Measurements from ENCODE around the gene ITLN1.
A peak's percentile ranks its signal among the peaks of the same experiment; 100 is the strongest.

The ITLN1 gene

GRCh38 chr1:160830321-160831153, 54.4 kb downstream of the ITLN1 start:
- Histone ChIP-seq H3K27me3 (replicated peaks in 2 of 5; ENCODE audit: control insufficient read depth in 4 of 5, insufficient read depth in 5 of 5, low read length in 4 of 5) (no peaks in the 10 kb centered on the region), H3K36me3 (ENCODE audit: control insufficient read depth in 4 of 4, insufficient read depth in 4 of 4, low read length in 3 of 4) (peaks cover 16 to 70% (median 39%) of the 10 kb centered on the region in 4 experiments), H3K4me3 (ENCODE audit: control insufficient read depth in 1 of 7, extremely low read depth in 1 of 7, insufficient read depth in 4 of 7, low read depth in 2 of 7, low read length in 6 of 7) (no peak overlapping the region), H3K4me1 (ENCODE audit: control extremely low read depth in 1 of 4, control insufficient read depth in 4 of 4, insufficient read depth in 4 of 4, low read length in 3 of 4) (peaks cover 0 to 6% (median 2%) of the 10 kb centered on the region in 4 experiments), H3K9me3 (ENCODE audit: control extremely low read depth in 1 of 5, control insufficient read depth in 4 of 5, insufficient read depth in 2 of 5, low read depth in 1 of 5, low read length in 4 of 5) (no peaks in the 10 kb centered on the region), H3K27ac (ENCODE audit: insufficient read depth in 1 of 2, low read depth in 1 of 2, low read length in 2 of 2, poor library complexity in 1 of 2, severe bottlenecking in 2 of 2) (no peak overlapping the region)
- WGBS (ENCODE audit: insufficient coverage), result 85% methylated on average over 5 of the region's 8 CpGs
- CTCF ChIA-PET, result interaction anchor here (0.7 to 5.5 kb wide), 23 partner anchors 9 to 151 kb away, joined by 3 to 44 read pairs (median 4); partner anchors contain the start of gene ITLN2
- POLR2A ChIA-PET, result interaction anchor here (1.1 kb wide), 1 partner anchor 104 kb away, joined by 3 read pairs; no protein-coding TSS in a partner anchor
- peak; percentile 57 to 74 (median 74) for DNase-seq

GRCh38 chr1:160829766-160830165, 55.2 kb downstream of the ITLN1 start:
- Histone ChIP-seq H3K36me3 (ENCODE audit: control insufficient read depth in 4 of 4, insufficient read depth in 4 of 4, low read length in 3 of 4) (peaks cover 15 to 64% (median 38%) of the 10 kb centered on the region in 4 experiments), H3K9me3 (ENCODE audit: control extremely low read depth in 1 of 5, control insufficient read depth in 4 of 5, insufficient read depth in 2 of 5, low read depth in 1 of 5, low read length in 4 of 5) (no peaks in the 10 kb centered on the region), H3K4me1 (ENCODE audit: control extremely low read depth in 1 of 4, control insufficient read depth in 4 of 4, insufficient read depth in 4 of 4, low read length in 3 of 4) (no peaks in the 10 kb centered on the region), H3K27me3 (replicated peaks in 2 of 5; ENCODE audit: control insufficient read depth in 4 of 5, insufficient read depth in 5 of 5, low read length in 4 of 5) (no peaks in the 10 kb centered on the region), H3K4me3 (ENCODE audit: control insufficient read depth in 1 of 7, extremely low read depth in 1 of 7, insufficient read depth in 4 of 7, low read depth in 2 of 7, low read length in 6 of 7) (no peak overlapping the region), H3K27ac (ENCODE audit: insufficient read depth in 1 of 2, low read depth in 1 of 2, low read length in 2 of 2, poor library complexity in 1 of 2, severe bottlenecking in 2 of 2) (no peak overlapping the region)
- no peak for DNase-seq
- CTCF ChIA-PET, result interaction anchor here (0.7 to 5.5 kb wide), 14 partner anchors 13 to 150 kb away, joined by 3 to 44 read pairs (median 4); partner anchors contain the start of gene ITLN2
- POLR2A ChIA-PET, result no interaction called here
- 100% methylated on average over 1 of the region's 1 CpG for WGBS (ENCODE audit: insufficient coverage)

GRCh38 chr1:160827418-160827817, 57.6 kb downstream of the ITLN1 start:
- H3K27ac ChIP-seq (ENCODE audit: insufficient read depth in 1 of 2, low read depth in 1 of 2, low read length in 2 of 2, poor library complexity in 1 of 2, severe bottlenecking in 2 of 2), result no peak overlapping the region
- peaks cover 9 to 42% (median 24%) of the 10 kb centered on the region in 4 experiments for H3K36me3 ChIP-seq (ENCODE audit: control insufficient read depth in 4 of 4, insufficient read depth in 4 of 4, low read length in 3 of 4)
- ChIA-PET POLR2A (no interaction called here), CTCF (interaction anchor here (1.7 to 5.5 kb wide), 2 partner anchors 124 to 148 kb away, joined by 6 to 44 read pairs; no protein-coding TSS in a partner anchor)
- no peak for DNase-seq
- H3K27me3 ChIP-seq (replicated peaks in 2 of 5; ENCODE audit: control insufficient read depth in 4 of 5, insufficient read depth in 5 of 5, low read length in 4 of 5), result no peaks in the 10 kb centered on the region
- 100% methylated on average over 1 of the region's 2 CpGs for WGBS (ENCODE audit: insufficient coverage)
- H3K4me3 ChIP-seq (ENCODE audit: control insufficient read depth in 1 of 7, extremely low read depth in 1 of 7, insufficient read depth in 4 of 7, low read depth in 2 of 7, low read length in 6 of 7), result no peak overlapping the region
- H3K9me3 ChIP-seq (ENCODE audit: control extremely low read depth in 1 of 5, control insufficient read depth in 4 of 5, insufficient read depth in 2 of 5, low read depth in 1 of 5, low read length in 4 of 5), result no peaks in the 10 kb centered on the region
- H3K4me1 ChIP-seq (ENCODE audit: control extremely low read depth in 1 of 4, control insufficient read depth in 4 of 4, insufficient read depth in 4 of 4, low read length in 3 of 4), result no peaks in the 10 kb centered on the region

- WGBS (ENCODE audit: insufficient coverage), result 100% methylated on average over 1 of the region's 1 CpG
These were observed 58.4 kb downstream of the ITLN1 start for GRCh38 chr1:160826546-160826945.

More at GRCh38 chr1:160826546-160826945, 58.4 kb downstream of the ITLN1 start:
- Histone ChIP-seq H3K27ac (ENCODE audit: insufficient read depth in 1 of 2, low read depth in 1 of 2, low read length in 2 of 2, poor library complexity in 1 of 2, severe bottlenecking in 2 of 2) (no peak overlapping the region), H3K27me3 (replicated peaks in 2 of 5; ENCODE audit: control insufficient read depth in 4 of 5, insufficient read depth in 5 of 5, low read length in 4 of 5) (no peaks in the 10 kb centered on the region), H3K4me3 (ENCODE audit: control insufficient read depth in 1 of 7, extremely low read depth in 1 of 7, insufficient read depth in 4 of 7, low read depth in 2 of 7, low read length in 6 of 7) (no peak overlapping the region), H3K36me3 (ENCODE audit: control insufficient read depth in 4 of 4, insufficient read depth in 4 of 4, low read length in 3 of 4) (peaks cover 5 to 33% (median 19%) of the 10 kb centered on the region in 4 experiments), H3K9me3 (ENCODE audit: control extremely low read depth in 1 of 5, control insufficient read depth in 4 of 5, insufficient read depth in 2 of 5, low read depth in 1 of 5, low read length in 4 of 5) (no peaks in the 10 kb centered on the region), H3K4me1 (ENCODE audit: control extremely low read depth in 1 of 4, control insufficient read depth in 4 of 4, insufficient read depth in 4 of 4, low read length in 3 of 4) (no peaks in the 10 kb centered on the region)
- no peak for DNase-seq
- ChIA-PET POLR2A (no interaction called here), CTCF (interaction anchor here (1.2 to 1.5 kb wide), 2 partner anchors 95 to 125 kb away, joined by 3 to 4 read pairs; no protein-coding TSS in a partner anchor)

All from common myeloid progenitor, CD34-positive (primary cell).